HG03066 (cell line): ENCODE data around the gene RBMS3.
"Not testable (repeated sequence)": the region's sequence is repeated elsewhere in the genome, so short reads cannot be mapped to it uniquely, and the experiment has no call there.

Source experiments
- ATAC-seq: cut with Tn5 transposase; IDR thresholded peaks from one replicate; pipeline ENCODE4 v1.9.1; 2021; ENCODE audit warnings: low read depth; ENCODE audit not compliant: unreplicated experiment

Gene RBMS3

GRCh38 chr3:29381595-29381994 is 100.7 kb downstream of the RBMS3 start:
- no peak for ATAC-seq

GRCh38 chr3:29382409-29382808 is 101.5 kb downstream of the RBMS3 start:
- ATAC-seq, result no peak

- no peak for ATAC-seq
Observed at GRCh38 chr3:29382845-29383244, 102.0 kb downstream of the RBMS3 start.

GRCh38 chr3:29384640-29385039 is 103.8 kb downstream of the RBMS3 start:
- ATAC-seq, result no peak

GRCh38 chr3:29385046-29385830 is 104.4 kb downstream of the RBMS3 start:
- no peak for ATAC-seq

- no peak for ATAC-seq
Observed at GRCh38 chr3:29389362-29389761, 108.5 kb downstream of the RBMS3 start.

- no peak for ATAC-seq
Observed at GRCh38 chr3:29392625-29393388, 111.9 kb downstream of the RBMS3 start.

- not testable (repeated sequence) for ATAC-seq
Observed at GRCh38 chr3:29393946-29394345, 113.1 kb downstream of the RBMS3 start.

GRCh38 chr3:29397406-29397805 is 116.5 kb downstream of the RBMS3 start:
- no peak for ATAC-seq

GRCh38 chr3:29398787-29399186 is 117.9 kb downstream of the RBMS3 start:
- ATAC-seq, result no peak

GRCh38 chr3:29406291-29406832 is 125.5 kb downstream of the RBMS3 start:
- no peak for ATAC-seq

GRCh38 chr3:29408676-29409075 is 127.8 kb downstream of the RBMS3 start:
- no peak for ATAC-seq

- no peak for ATAC-seq
Observed at GRCh38 chr3:29409409-29409808, 128.5 kb downstream of the RBMS3 start.

GRCh38 chr3:29410220-29410619 is 129.3 kb downstream of the RBMS3 start:
- ATAC-seq, result no peak

GRCh38 chr3:29410660-29411405 is 130.0 kb downstream of the RBMS3 start:
- ATAC-seq, result no peak

- no peak for ATAC-seq
Observed at GRCh38 chr3:29412110-29412509, 131.2 kb downstream of the RBMS3 start.

- ATAC-seq, result no peak
Observed at GRCh38 chr3:29414468-29415224, 133.8 kb downstream of the RBMS3 start.

GRCh38 chr3:29415482-29416223 is 134.8 kb downstream of the RBMS3 start:
- no peak for ATAC-seq

GRCh38 chr3:29416514-29416913 is 135.6 kb downstream of the RBMS3 start:
- ATAC-seq, result no peak

GRCh38 chr3:29420106-29420505 is 139.2 kb downstream of the RBMS3 start:
- no peak for ATAC-seq
